ENCODE measurements around the gene GRK2. TPM values are rescaled to one million over a fixed set of nuclear protein-coding genes. Genes with fewer than 3 reads are reported as not detected.

GRK2 gene
- total and polyA plus RNA-seq, 2 of the 8 experiments (the other 6 are each of a cell fraction or from before 2014, with no cell fraction given): 47.3 to 49.7 TPM

DNA sequence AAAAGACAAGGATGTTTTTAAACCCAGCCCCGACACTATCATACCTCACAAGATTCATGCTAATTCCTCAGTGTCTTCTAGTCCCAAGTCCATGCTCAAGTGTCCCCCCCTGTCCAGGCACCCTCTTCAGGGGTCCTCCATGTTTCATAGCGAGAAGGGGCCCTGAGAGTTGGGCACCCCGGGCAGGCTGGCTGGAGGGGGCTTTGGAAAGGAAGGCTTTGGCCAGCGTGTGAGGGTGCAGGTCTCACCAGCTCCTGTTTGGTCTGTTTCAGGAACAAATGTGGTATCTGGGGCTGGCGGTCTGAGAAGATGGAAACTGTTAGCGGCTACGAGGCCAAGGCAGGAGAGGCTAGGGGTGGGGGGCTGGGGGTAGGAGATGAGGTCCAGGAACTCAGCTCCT, 32.5 kb downstream of the GRK2 start:
- H3K27ac ChIP-seq (ENCODE audit: low read depth, low read length): no peak overlapping the region
- H2BK15ac ChIP-seq (ENCODE audit: low read length): no peak overlapping the region
- H4K91ac ChIP-seq (replicated peaks; ENCODE audit: insufficient read length, low read length): no peak overlapping the region
- whole genome bisulfite sequencing, 2 experiments (ENCODE audit: extremely low coverage in 1 of 2, insufficient coverage in 1 of 2, insufficient read length in 1 of 2, insufficient replicate concordance in 2 of 2, low coverage in 1 of 2, low lambda C conversion rate in 2 of 2, missing lambda C conversion rate in 1 of 2): 93% methylated on average over 5 of the region's 7 CpGs; no CpG with 5 or more reads in 1 of the 2 experiments
- H3K4me1 ChIP-seq (replicated peaks in 1 of 4; ENCODE audit: control insufficient read depth in 3 of 4, insufficient read depth in 4 of 4, low read length in 3 of 4): peaks cover 0 to 12% (median 9%) of the 10 kb centered on the region in 4 experiments; a peak in 5 of 7 replicates
- peaks cover 0 to 5% of the 10 kb centered on the region in 2 experiments for H4K20me1 ChIP-seq (replicated peaks in 1 of 2; ENCODE audit: control insufficient read depth in 1 of 2, insufficient read depth in 2 of 2, low read length in 2 of 2)
- no peak overlapping the region for H3K14ac ChIP-seq (ENCODE audit: insufficient read length)
- H4K5ac ChIP-seq (ENCODE audit: insufficient read length, low read depth, low read length): no peak overlapping the region
- H3K23ac ChIP-seq (ENCODE audit: insufficient read length): no peak overlapping the region
- POLR2A ChIA-PET (ENCODE audit: partially characterized antibody): interaction anchor here (1.4 to 9.7 kb wide), 3 partner anchors 10 to 21 kb away, joined by 3 to 106 read pairs (median 4); partner anchors contain the start of gene ANKRD13D
- no peak overlapping the region for H3K4me2 ChIP-seq (ENCODE audit: insufficient read depth in 1 of 2, low read depth in 2 of 2, low read length in 2 of 2)
- no peak overlapping the region for H2BK120ac ChIP-seq (replicated peaks; ENCODE audit: low read depth, low read length)
- H2BK20ac ChIP-seq (ENCODE audit: low read length): no peak overlapping the region
- H2BK12ac ChIP-seq (ENCODE audit: low read depth, low read length): no peak overlapping the region
- no peak overlapping the region for H3K4me3 ChIP-seq (ENCODE audit: extremely low read depth in 1 of 4, insufficient read depth in 2 of 4, low read depth in 3 of 4, low read length in 4 of 4)
- no peaks in the 10 kb centered on the region; the same call in 1 of the 2 replicates for H3K79me1 ChIP-seq (ENCODE audit: low read depth, low read length)
- CTCF ChIA-PET (ENCODE audit: partially characterized antibody): interaction anchor here (0.7 to 2.2 kb wide), 7 partner anchors 12 to 58 kb away, joined by 3 to 10 read pairs (median 4); partner anchors contain the start of gene GRK2
- no peak overlapping the region for H3K4ac ChIP-seq (replicated peaks; ENCODE audit: insufficient read length, low read depth, low read length)
- no peak overlapping the region for H4K8ac ChIP-seq (ENCODE audit: extremely low read depth, insufficient read depth, low read length)
- H3K79me2 ChIP-seq (ENCODE audit: control insufficient read depth in 1 of 2, insufficient read depth in 2 of 2, low read length in 2 of 2): no peaks in the 10 kb centered on the region
- no peak overlapping the region for H2AK5ac ChIP-seq (ENCODE audit: low read depth, low read length)
- H3K56ac ChIP-seq (replicated peaks; ENCODE audit: insufficient read length, low read depth, low read length): no peak overlapping the region
- DNase-seq (ENCODE audit: low read depth in 1 of 2, low spot score in 2 of 2) (no peak), FAIRE-seq (no peak)
- H3K9ac ChIP-seq (replicated peaks in 1 of 4; ENCODE audit: extremely low read depth in 1 of 4, low read depth in 3 of 4, low read length in 3 of 4): no peak overlapping the region
- H3K27me3 ChIP-seq (replicated peaks in 1 of 4; ENCODE audit: control insufficient read depth in 3 of 4, extremely low read depth in 1 of 4, insufficient read depth in 3 of 4, low read length in 3 of 4): no peaks in the 10 kb centered on the region
- H2AFZ ChIP-seq (ENCODE audit: low read length): no peak overlapping the region
- no peaks in the 10 kb centered on the region; a peak in 1 of 4 replicates for H3K9me3 ChIP-seq (ENCODE audit: insufficient read depth in 2 of 2, low read depth in 1 of 2, low read length in 1 of 2)
- H3K23me2 ChIP-seq (ENCODE audit: low read depth, low read length): peaks cover 12% of the 10 kb centered on the region; the same call in 1 of the 2 replicates
- H2BK5ac ChIP-seq (ENCODE audit: low read depth, low read length): no peak overlapping the region
- no peak overlapping the region for H3K18ac ChIP-seq (ENCODE audit: extremely low read depth, low read length)
- peaks cover 0 to 21% (median 10%) of the 10 kb centered on the region in 4 experiments; a peak in 3 of 8 replicates for H3K36me3 ChIP-seq (ENCODE audit: control insufficient read depth in 2 of 4, insufficient read depth in 4 of 4, low read length in 3 of 4)
- no peak for TF ChIP-seq BCL11A (IDR thresholded peaks at IDR 0.05; ENCODE audit: low read depth in 2 of 2, low read length in 2 of 2)
- TF ChIP-seq, protein P1, sequence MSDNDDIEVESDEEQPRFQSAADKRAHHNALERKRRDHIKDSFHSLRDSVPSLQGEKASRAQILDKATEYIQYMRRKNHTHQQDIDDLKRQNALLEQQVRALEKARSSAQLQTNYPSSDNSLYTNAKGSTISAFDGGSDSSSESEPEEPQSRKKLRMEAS (IDR thresholded peaks at IDR 0.05): no peak
- TF ChIP-seq, protein P2, sequence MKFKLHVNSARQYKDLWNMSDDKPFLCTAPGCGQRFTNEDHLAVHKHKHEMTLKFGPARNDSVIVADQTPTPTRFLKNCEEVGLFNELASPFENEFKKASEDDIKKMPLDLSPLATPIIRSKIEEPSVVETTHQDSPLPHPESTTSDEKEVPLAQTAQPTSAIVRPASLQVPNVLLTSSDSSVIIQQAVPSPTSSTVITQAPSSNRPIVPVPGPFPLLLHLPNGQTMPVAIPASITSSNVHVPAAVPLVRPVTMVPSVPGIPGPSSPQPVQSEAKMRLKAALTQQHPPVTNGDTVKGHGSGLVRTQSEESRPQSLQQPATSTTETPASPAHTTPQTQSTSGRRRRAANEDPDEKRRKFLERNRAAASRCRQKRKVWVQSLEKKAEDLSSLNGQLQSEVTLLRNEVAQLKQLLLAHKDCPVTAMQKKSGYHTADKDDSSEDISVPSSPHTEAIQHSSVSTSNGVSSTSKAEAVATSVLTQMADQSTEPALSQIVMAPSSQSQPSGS (IDR thresholded peaks at IDR 0.05; ENCODE audit: low read length): no peak
- TF ChIP-seq RBBP5 (IDR thresholded peaks at IDR 0.05; ENCODE audit: borderline replicate concordance, low read depth, low read length): no peak
- no peak for TF ChIP-seq CHD2 (IDR thresholded peaks at IDR 0.05; ENCODE audit: low read length)
- no peak for TF ChIP-seq KDM5A (IDR thresholded peaks at IDR 0.05; ENCODE audit: low read length)
- no peak for TF ChIP-seq EZH2 (IDR thresholded peaks at IDR 0.05; ENCODE audit: low read depth, low read length, severe bottlenecking)
- no peak for TF ChIP-seq RAD21 (IDR thresholded peaks at IDR 0.05 in 1 of 2, conservative IDR thresholded peaks at IDR 0.05 in 1 of 2; ENCODE audit: low read depth in 2 of 2, low read length in 2 of 2)
- TF ChIP-seq SIRT6 (IDR thresholded peaks at IDR 0.05; ENCODE audit: low read length): no peak
- TF ChIP-seq TBP (IDR thresholded peaks at IDR 0.05; ENCODE audit: low read depth, low read length): no peak
- TF ChIP-seq, protein P3, sequence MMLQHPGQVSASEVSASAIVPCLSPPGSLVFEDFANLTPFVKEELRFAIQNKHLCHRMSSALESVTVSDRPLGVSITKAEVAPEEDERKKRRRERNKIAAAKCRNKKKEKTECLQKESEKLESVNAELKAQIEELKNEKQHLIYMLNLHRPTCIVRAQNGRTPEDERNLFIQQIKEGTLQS (IDR thresholded peaks at IDR 0.05; ENCODE audit: insufficient read depth, low read depth, low read length): no peak

All from H1 (cell line).